Mucosa of rectum (tissue), 2 donors: ENCODE data around the gene LRP11.
"Not testable (repeated sequence)": the region's sequence is repeated elsewhere in the genome, so short reads cannot be mapped to it uniquely, and the experiment has no call there.

Experiments
- H3K27ac ChIP-seq, 2 donors: one replicate each; pipeline ENCODE4 v1.7.0; 2013; ENCODE audit warnings: inconsistent platforms in 2 of 2, low read depth in 2 of 2, low read length in 2 of 2
- H3K27me3 ChIP-seq, 2 donors: one replicate each; pipeline ENCODE4 v1.7.0; 2013; ENCODE audit warnings: low read length in 2 of 2; ENCODE audit not compliant: control insufficient read depth in 2 of 2, insufficient read depth in 2 of 2
- H3K36me3 ChIP-seq, 2 donors: one replicate each; pipeline ENCODE4 v1.7.0; 2013; ENCODE audit warnings: low read length in 2 of 2; ENCODE audit not compliant: control insufficient read depth in 2 of 2, insufficient read depth in 2 of 2
- H3K4me1 ChIP-seq, 2 donors: one replicate each; pipeline ENCODE4 v1.7.0; 2013; ENCODE audit warnings: low read length in 2 of 2, mild to moderate bottlenecking in 1 of 2; ENCODE audit not compliant: control insufficient read depth in 2 of 2, insufficient read depth in 2 of 2
- H3K4me3 ChIP-seq, 2 donors: one replicate each; pipeline ENCODE4 v1.7.0; 2013; ENCODE audit warnings: low read length in 2 of 2
- H3K9ac ChIP-seq, 2 donors: one replicate each; pipeline ENCODE4 v1.7.0; 2013; ENCODE audit warnings: low read length in 2 of 2, low read depth in 1 of 2, mild to moderate bottlenecking in 1 of 2
- H3K9me3 ChIP-seq, 2 donors: one replicate each; pipeline ENCODE4 v1.7.0; 2013; ENCODE audit warnings: low read length in 2 of 2; ENCODE audit not compliant: control insufficient read depth in 2 of 2
- donor health status: healthy.
- donor health status: Normal muscosa, but diverticular disease.

LRP11 gene

GRCh38 chr6:149897855-149898744 lies 33.9 kb upstream of the LRP11 start, which contains the start of gene RAET1E:
RAET1E (minus strand) TSS chr6:149898113; CDS start chr6:149890901, 7,212 bp downstream.
- Histone ChIP-seq H3K27ac (peak within 1 kb of the TSS; percentile 59 to 75), H3K4me1 (peaks cover 21 to 33% of the 10 kb centered on the region in 2 donors)

DNA sequence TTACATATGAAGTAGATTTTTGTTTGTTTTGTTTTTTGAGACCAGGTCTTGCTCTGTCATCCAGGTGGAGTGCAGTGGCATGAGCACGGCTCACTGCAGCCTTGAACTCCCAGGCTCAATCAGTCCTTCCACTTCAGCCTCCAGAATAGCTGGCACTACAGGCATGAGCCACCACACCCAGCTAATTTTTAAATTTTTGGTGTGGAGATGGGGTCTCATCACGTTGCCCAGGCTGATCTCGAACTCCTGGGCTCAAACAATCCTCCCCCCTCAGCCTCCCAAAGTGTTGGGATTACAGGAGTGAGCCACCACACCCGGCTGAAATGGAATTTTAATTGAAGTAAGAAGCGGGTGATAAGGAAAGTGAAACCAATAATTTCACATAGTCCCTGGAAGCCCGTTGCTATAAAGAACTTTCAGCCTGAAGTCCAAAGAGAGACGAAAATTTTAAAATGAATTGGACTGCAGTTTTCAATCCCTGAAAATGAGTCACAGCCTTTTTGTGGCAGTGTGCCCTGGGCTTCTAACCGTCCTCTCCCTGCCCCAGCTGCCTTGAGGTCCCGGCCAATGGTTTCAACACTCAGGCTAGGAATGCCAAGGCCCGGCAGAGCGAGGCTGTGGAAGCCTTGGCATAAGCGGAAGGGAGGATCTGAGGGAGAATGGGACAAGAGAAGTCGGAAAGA lies 33.0 kb upstream of the LRP11 start:
- H3K27me3 ChIP-seq: no peaks in the 10 kb centered on the region
- peak overlapping the region; percentile 41 to 59 for H3K4me3 ChIP-seq
- H3K36me3 ChIP-seq: no peaks in the 10 kb centered on the region
- H3K27ac ChIP-seq: peak overlapping the region; percentile 59 to 75
- no peaks in the 10 kb centered on the region for H3K9me3 ChIP-seq
- H3K4me1 ChIP-seq: peaks cover 21 to 33% of the 10 kb centered on the region in 2 donors
- peak overlapping the region in 1 of 2 donors; percentile 50 for H3K9ac ChIP-seq

More at GRCh38 chr6:149897855-149898744, 33.9 kb upstream of the LRP11 start, which contains the start of gene RAET1E:
- Histone ChIP-seq H3K9ac (peak within 1 kb of the TSS in 1 of 2 donors; percentile 50), H3K36me3 (no peaks in the 10 kb centered on the region), H3K9me3 (no peaks in the 10 kb centered on the region), H3K4me3 (peak within 1 kb of the TSS; percentile 41 to 59), H3K27me3 (no peaks in the 10 kb centered on the region)

- Histone ChIP-seq H3K9me3 (no peaks in the 10 kb centered on the region), H3K36me3 (no peaks in the 10 kb centered on the region), H3K4me3 (no peak overlapping the region), H3K4me1 (peaks cover 21 to 33% of the 10 kb centered on the region in 2 donors), H3K27me3 (no peaks in the 10 kb centered on the region), H3K27ac (peak overlapping the region in 1 of 2 donors; percentile 75), H3K9ac (no peak overlapping the region)
Measured at GRCh38 chr6:149896491-149896890, 32.3 kb upstream of the LRP11 start.

GRCh38 chr6:149895833-149896271 lies 31.7 kb upstream of the LRP11 start:
- Histone ChIP-seq H3K9me3 (no peaks in the 10 kb centered on the region), H3K27me3 (no peaks in the 10 kb centered on the region), H3K36me3 (no peaks in the 10 kb centered on the region), H3K9ac (peak overlapping the region in 1 of 2 donors; percentile 28), H3K4me3 (no peak overlapping the region), H3K27ac (peak overlapping the region; percentile 65 to 78), H3K4me1 (peaks cover 21 to 33% of the 10 kb centered on the region in 2 donors)

DNA sequence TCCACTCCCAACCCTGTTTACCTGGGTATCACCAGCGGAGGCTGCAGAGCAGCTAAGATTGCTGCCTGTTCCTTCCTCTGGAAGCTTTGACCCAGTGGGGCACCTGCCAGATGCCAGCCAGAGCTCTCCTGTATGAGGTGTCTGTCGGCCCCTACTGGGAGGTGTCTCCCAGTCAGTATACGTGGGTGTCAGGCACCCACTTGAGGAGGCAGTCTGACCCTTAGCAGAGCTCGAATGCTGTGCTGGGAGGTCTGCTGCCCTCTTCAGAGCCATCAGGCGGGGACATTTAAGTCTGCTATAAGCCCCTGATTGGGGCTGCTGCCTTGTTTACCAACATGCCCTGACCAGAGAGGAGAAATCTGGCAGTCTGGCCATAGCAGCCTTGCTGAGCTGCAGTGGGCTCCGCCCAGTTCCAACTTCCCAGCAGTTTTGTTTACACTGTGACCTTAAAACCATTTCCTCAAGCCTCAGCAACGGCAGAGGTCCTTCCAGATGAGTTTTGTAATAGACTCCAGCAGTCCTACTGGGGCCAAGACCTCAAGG lies 31.0 kb upstream of the LRP11 start:
- no peaks in the 10 kb centered on the region for H3K9me3 ChIP-seq
- H3K27me3 ChIP-seq: no peaks in the 10 kb centered on the region
- H3K4me1 ChIP-seq: peaks cover 21 to 33% of the 10 kb centered on the region in 2 donors
- H3K36me3 ChIP-seq: no peaks in the 10 kb centered on the region
- H3K9ac ChIP-seq: peak overlapping the region in 1 of 2 donors; percentile 28
- peak overlapping the region; percentile 65 to 78 for H3K27ac ChIP-seq
- no peak overlapping the region for H3K4me3 ChIP-seq

GRCh38 chr6:149891864-149892263 lies 27.7 kb upstream of the LRP11 start:
- H3K9ac ChIP-seq, H3K9me3 ChIP-seq, H3K4me3 ChIP-seq, H3K36me3 ChIP-seq, H3K27ac ChIP-seq, H3K27me3 ChIP-seq: not testable (repeated sequence)
- H3K4me1 ChIP-seq: peaks cover 16 to 28% of the 10 kb centered on the region in 2 donors

DNA sequence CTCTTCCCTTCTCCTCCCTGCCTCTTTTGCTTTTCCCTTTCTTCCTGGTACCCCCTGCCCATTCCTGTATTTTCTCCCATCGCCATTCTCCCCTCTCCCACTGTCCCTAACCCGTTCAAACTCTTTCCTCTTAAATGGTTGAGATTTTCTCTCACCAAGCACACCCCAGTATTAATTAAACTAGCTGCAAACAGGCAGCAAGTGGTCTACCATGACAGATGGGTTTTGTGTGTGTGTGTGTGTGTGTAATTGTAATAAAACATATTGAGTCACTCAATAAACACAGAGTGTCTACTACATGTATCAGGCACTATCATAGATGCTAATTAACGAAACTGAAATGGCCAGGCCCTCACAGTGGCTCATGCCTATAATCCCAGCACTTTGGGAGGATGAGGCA lies 27.1 kb upstream of the LRP11 start:
- no peak overlapping the region for H3K4me3 ChIP-seq

GRCh38 chr6:149890629-149891045 lies 26.5 kb upstream of the LRP11 start:
- Histone ChIP-seq H3K27me3 (no peaks in the 10 kb centered on the region), H3K27ac (no peak overlapping the region), H3K36me3 (no peaks in the 10 kb centered on the region), H3K4me1 (peaks cover 10 to 16% of the 10 kb centered on the region in 2 donors), H3K9me3 (no peaks in the 10 kb centered on the region), H3K9ac (no peak overlapping the region), H3K4me3 (no peak overlapping the region)

More for the DNA sequence above, 27.1 kb upstream of the LRP11 start:
- H3K27ac ChIP-seq: no peak overlapping the region
- H3K9ac ChIP-seq: no peak overlapping the region
- no peaks in the 10 kb centered on the region for H3K36me3 ChIP-seq
- no peaks in the 10 kb centered on the region for H3K9me3 ChIP-seq
- peaks cover 15 to 22% of the 10 kb centered on the region in 2 donors for H3K4me1 ChIP-seq
- H3K27me3 ChIP-seq: no peaks in the 10 kb centered on the region

DNA sequence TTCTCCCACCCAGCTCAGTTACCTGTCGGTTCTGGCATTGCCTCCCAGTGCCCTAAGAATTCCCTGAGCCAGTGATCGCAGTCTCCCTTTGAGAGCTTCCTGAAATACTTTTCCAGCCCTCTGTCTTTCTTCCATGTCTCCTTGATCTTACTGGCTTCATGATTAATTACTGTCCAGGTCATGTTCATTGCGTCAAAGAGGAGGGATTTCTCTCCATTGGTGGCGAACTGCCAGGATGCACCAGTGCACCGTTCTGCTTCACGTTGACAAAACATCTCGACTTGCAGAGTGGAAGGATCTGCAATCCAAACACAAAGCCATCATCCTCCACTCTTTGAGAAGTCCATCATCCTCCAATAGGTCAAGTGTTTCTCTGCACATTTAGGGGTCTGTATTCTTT lies 25.2 kb upstream of the LRP11 start:
- Histone ChIP-seq H3K36me3 (no peaks in the 10 kb centered on the region), H3K27ac (no peak overlapping the region), H3K4me3 (no peak overlapping the region), H3K9ac (no peak overlapping the region), H3K27me3 (no peaks in the 10 kb centered on the region), H3K9me3 (no peaks in the 10 kb centered on the region), H3K4me1 (peaks cover 0 to 5% of the 10 kb centered on the region in 2 donors)
